Esophagus squamous epithelium (tissue), 5 donors: Measurements from ENCODE around the gene SLC2A5. TPM values are rescaled to one million over a fixed set of nuclear protein-coding genes. Genes with fewer than 3 reads are reported as not detected.

Experiments used
- DNase-seq: peaks from one replicate; lab custom pipeline; 2025; lab: John Stamatoyannopoulos, UW
- H3K27ac ChIP-seq, 4 donors: fragments of 200-600 bp; sonication (generic); one replicate each; pipeline ENCODE4 v1.5.1; 2016 to 2019; ENCODE audit warnings: mild to moderate bottlenecking in 1 of 4
- H3K27me3 ChIP-seq, 4 donors: fragments of 200-600 bp; sonication (generic); 1 replicate in 3 of 4; 2 replicates in 1 of 4; pipeline versions ENCODE4 v1.5.1 to v1.6.0; 2017 to 2021; ENCODE audit warnings: antibody characterized with exemption in 1 of 4
- H3K36me3 ChIP-seq, 3 donors: fragments of 200-600 bp; sonication (generic); one replicate each; pipeline ENCODE4 v1.5.1; 2016 to 2019
- H3K4me1 ChIP-seq, 3 donors: fragments of 200-600 bp; sonication (generic); one replicate each; pipeline ENCODE4 v1.5.1; 2017 to 2019
- H3K4me3 ChIP-seq, 4 donors: fragments of 200-600 bp; sonication (generic); 1 replicate in 3 of 4; 2 replicates in 1 of 4; pipeline ENCODE4 v1.5.1; 2016 to 2019; ENCODE audit warnings: mild to moderate bottlenecking in 2 of 4, moderate library complexity in 1 of 4
- H3K9me3 ChIP-seq, 3 donors: fragments of 200-600 bp; sonication (generic); one replicate each; pipeline ENCODE4 v1.5.1; 2016 to 2019
- CTCF ChIP-seq, 6 experiments: fragments of 450-650 bp in 4 of 6; fragments of 200-600 bp in 2 of 6; sonication (generic) in 2 of 6; IDR thresholded peaks; one replicate each; pipeline ENCODE4 v1.5.1; 2016 to 2019; ENCODE audit warnings: antibody characterized with exemption in 6 of 6, mild to moderate bottlenecking in 4 of 6, moderate library complexity in 4 of 6
- POLR2A ChIP-seq, 4 donors: fragments of 450-650 bp; IDR thresholded peaks; one replicate each; pipeline ENCODE4 v1.6.1; 2017; ENCODE audit warnings: antibody characterized with exemption in 4 of 4, mild to moderate bottlenecking in 4 of 4, moderate library complexity in 3 of 4
- WGBS, 2 donors: methylation state at CpG; one replicate each; pipeline ENCODE4 v1.1.5; 2018; 5-methylcytosine and 5-hydroxymethylcytosine counted together
- intact Hi-C: fragments of 100-400 bp; cut with DNase I; formaldehyde crosslinking; loops from one replicate; pipeline ENCODE4 v1.15.0; 2022
- total RNA-seq, 4 donors: library from RNA; depleted of rRNA; stranded (reverse); fragments of >200 nt; gene quantifications; one replicate each; pipeline ENCODE4 v1.1.0, GENCODE V29; 2016
- donor health status: DM: yes; HTN: yes; CAD: no.

SLC2A5 gene
- total RNA-seq, 4 donors from 2014 or later = 1.9 to 7.1 (median 4.2) TPM

DNA sequence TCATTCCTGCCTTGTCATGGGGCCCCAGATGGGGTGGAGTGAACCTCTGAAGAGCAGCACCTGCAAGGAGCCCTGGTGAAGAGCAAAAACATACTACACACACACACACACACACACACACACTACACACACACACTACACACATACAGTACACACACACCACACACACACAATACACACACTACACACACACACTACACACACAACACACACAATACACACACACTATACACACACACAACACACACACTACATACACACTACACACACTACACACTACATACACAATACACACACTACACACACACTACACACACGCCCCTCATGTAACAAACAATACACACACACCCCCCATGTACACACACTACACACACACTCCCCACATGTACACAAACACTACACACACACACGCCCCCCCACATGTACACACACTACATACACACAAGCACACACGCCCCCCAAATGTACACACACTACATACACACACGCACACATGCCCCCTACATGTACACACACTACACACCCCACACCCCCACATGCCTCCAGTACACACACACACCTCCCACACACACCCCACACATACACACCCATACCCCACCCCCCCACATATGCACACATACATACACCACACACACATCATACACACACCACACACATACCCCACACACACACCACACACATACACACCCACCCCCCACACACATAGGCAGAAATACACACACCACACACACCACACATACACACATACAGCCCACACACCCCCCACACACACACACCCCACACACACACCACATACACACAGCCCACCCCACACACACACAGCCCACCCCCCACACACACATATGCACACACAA, 9.3 kb downstream of the SLC2A5 start:
- WGBS, 2 donors = 76 to 79% methylated on average over 4 of the region's 4 CpGs
- H3K27me3 ChIP-seq = no peaks in the 10 kb centered on the region
- H3K27ac ChIP-seq = no peak overlapping the region
- DNase-seq = no peak
- TF ChIP-seq CTCF (IDR thresholded peaks at IDR 0.05) = no peak
- TF ChIP-seq POLR2A (IDR thresholded peaks at IDR 0.05) = no peak
- no peak overlapping the region for H3K4me3 ChIP-seq
- peaks cover 0 to 27% (median 24%) of the 10 kb centered on the region in 3 donors for H3K4me1 ChIP-seq
- intact Hi-C loops = loop anchor here (5.0 kb wide), 1 partner anchor 113 kb away; the partner anchor contains the start of gene CA6
- H3K9me3 ChIP-seq = no peaks in the 10 kb centered on the region
- H3K36me3 ChIP-seq = no peaks in the 10 kb centered on the region

- intact Hi-C loops = no loop called here
- no peak for DNase-seq
- H3K27me3 ChIP-seq = no peaks in the 10 kb centered on the region
These were observed 11.0 kb downstream of the SLC2A5 start for GRCh38 chr1:9058465-9058864.

DNA sequence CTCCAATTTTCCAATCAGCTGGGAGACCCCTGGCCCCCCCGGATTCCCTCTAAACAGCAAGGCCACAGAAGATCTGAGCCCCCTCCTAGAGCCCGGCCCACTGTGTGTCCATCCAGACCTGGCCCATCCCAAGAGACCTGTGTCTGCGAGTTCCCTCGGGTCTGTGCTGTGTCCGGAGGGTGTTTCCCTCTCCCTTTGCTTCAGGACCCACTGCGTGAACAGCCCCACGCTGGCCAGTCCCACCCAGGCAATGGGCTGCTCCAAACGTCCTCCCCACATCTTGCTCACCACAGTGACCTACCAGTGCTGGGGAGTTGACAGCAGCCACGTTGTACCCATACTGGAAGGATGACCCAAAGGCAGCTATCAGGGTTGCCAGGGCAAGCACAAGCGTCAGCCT, 11.6 kb downstream of the SLC2A5 start:
- Histone ChIP-seq H3K4me3 (no peak overlapping the region), H3K36me3 (no peaks in the 10 kb centered on the region), H3K27ac (no peak overlapping the region), H3K27me3 (no peaks in the 10 kb centered on the region), H3K4me1 (peaks cover 0 to 15% (median 14%) of the 10 kb centered on the region in 3 donors), H3K9me3 (no peaks in the 10 kb centered on the region)
- no peak for TF ChIP-seq CTCF (IDR thresholded peaks at IDR 0.05)
- no peak for TF ChIP-seq POLR2A (IDR thresholded peaks at IDR 0.05)
- no CpG with 5 or more reads among the region's 10 CpGs for WGBS, 2 donors
- intact Hi-C loops = no loop called here
- DNase-seq = no peak

More at GRCh38 chr1:9058465-9058864, 11.0 kb downstream of the SLC2A5 start:
- Histone ChIP-seq H3K9me3 (no peaks in the 10 kb centered on the region), H3K4me3 (no peak overlapping the region), H3K36me3 (no peaks in the 10 kb centered on the region), H3K27ac (no peak overlapping the region), H3K4me1 (peaks cover 0 to 15% (median 14%) of the 10 kb centered on the region in 3 donors)
- 42 to 55% methylated on average over 2 of the region's 2 CpGs for WGBS, 2 donors
- TF ChIP-seq POLR2A (IDR thresholded peaks at IDR 0.05) = no peak
- peak in 1 of 6 experiments; percentile 13 for TF ChIP-seq CTCF (IDR thresholded peaks at IDR 0.05)

DNA sequence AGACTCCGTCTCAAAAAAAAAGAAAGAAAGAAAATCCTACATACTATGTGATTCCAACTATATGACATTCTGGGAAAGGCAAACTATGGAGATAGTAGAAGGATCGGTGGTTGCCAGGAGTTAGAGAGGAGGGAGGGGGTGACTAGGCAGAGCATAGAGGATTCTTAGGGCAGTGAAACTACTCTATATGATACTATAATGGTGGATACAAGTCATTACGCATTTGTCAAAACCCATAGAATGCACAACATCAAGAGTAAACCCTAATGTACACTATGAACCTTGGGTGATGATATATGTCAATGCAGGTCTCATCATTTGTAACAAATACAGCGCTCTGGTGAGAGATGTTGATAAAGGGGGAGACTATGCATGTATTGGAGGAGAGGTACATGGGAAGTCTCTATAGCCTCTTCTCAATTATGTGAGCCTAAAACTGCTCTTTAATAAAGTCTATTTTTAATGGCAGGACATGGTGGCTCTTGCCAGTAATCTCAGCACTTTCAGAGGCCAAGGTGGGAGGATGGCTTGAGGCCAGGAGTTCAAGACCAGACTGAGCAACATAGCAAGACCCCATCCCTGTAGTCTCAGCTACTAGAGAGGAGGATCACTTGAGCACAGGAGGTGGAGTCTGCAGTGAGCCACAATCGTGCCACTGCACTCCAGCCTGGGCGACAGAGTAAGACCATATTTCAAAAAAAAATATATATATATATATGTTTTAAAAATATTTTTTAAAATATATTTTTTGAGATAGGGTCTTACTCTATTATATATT, 17.0 kb downstream of the SLC2A5 start:
- H3K9me3 ChIP-seq = no peaks in the 10 kb centered on the region
- no peak overlapping the region for H3K27ac ChIP-seq
- H3K36me3 ChIP-seq = no peaks in the 10 kb centered on the region
- H3K4me3 ChIP-seq = no peak overlapping the region
- intact Hi-C loops = no loop called here
- H3K27me3 ChIP-seq = no peaks in the 10 kb centered on the region
- no peak for DNase-seq
- 96 to 98% methylated on average over 6 of the region's 6 CpGs for WGBS, 2 donors
- H3K4me1 ChIP-seq = no peaks in the 10 kb centered on the region
- TF ChIP-seq POLR2A (IDR thresholded peaks at IDR 0.05) (no peak), CTCF (IDR thresholded peaks at IDR 0.05) (no peak)

DNA sequence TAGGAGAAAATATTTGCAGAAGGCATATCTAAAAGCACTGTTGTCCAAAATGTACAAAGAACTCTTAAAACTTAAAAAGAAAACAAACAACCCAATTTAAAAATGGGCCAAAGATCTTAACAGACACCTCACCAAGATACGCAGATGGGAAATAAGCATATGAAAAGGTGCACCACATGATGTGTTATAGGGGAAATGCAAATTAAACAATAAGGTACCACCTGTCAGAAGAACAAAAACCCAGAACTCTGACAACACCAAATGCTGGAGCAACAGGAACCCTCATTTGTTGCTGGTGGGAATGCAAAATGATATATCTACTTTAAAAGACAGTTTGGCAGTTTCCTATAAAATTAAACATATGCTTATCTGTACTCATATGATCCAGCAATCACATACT, 18.1 kb downstream of the SLC2A5 start:
- Histone ChIP-seq H3K4me3 (no peak overlapping the region), H3K27me3 (no peaks in the 10 kb centered on the region), H3K4me1 (peaks cover 0 to under 1% (median 0%) of the 10 kb centered on the region in 3 donors), H3K27ac (no peak overlapping the region), H3K36me3 (no peaks in the 10 kb centered on the region), H3K9me3 (no peaks in the 10 kb centered on the region)
- intact Hi-C loops = no loop called here
- no peak for TF ChIP-seq CTCF (IDR thresholded peaks at IDR 0.05)
- no peak for TF ChIP-seq POLR2A (IDR thresholded peaks at IDR 0.05)
- DNase-seq = no peak
- WGBS, 2 donors = 63 to 86% methylated on average over 1 of the region's 1 CpG
